Measurements from ENCODE around the gene UFC1. TPM values are rescaled to one million over a fixed set of nuclear protein-coding genes. Genes with fewer than 3 reads are reported as not detected.

Gene UFC1
- total and polyA plus RNA-seq, 12 donors = 43.0 to 142 (median 74.9) TPM

DNA sequence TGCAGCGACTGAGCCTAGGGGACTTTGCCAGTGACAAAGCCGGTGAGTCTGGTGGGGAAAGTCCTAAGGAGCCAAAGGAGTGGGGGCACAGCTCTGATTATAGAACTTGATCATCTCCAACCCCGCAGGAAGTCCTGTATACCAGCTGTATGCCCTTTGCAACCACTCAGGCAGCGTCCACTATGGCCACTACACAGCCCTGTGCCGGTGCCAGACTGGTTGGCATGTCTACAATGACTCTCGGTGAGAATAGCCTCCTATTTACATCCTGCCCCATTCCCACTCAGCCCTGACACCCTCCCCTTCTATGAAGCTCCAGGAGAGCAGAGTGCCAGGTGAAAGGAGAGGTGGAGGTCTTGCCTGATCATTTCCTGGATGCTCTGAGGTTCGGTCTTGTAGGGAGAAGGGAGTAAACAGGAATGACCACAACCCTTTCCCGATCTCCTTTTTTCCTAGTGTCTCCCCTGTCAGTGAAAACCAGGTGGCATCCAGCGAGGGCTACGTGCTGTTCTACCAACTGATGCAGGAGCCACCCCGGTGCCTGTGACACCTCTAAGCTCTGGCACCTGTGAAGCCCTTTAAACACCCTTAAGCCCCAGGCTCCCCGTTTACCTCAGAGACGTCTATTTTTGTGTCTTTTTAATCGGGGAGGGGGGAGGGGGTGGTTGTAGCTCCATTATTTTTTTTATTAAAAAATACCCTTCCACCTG is 11.3 kb downstream of the UFC1 start:
- H3K9me3 ChIP-seq = no peaks in the 10 kb centered on the region
- TF ChIP-seq, protein P1, sequence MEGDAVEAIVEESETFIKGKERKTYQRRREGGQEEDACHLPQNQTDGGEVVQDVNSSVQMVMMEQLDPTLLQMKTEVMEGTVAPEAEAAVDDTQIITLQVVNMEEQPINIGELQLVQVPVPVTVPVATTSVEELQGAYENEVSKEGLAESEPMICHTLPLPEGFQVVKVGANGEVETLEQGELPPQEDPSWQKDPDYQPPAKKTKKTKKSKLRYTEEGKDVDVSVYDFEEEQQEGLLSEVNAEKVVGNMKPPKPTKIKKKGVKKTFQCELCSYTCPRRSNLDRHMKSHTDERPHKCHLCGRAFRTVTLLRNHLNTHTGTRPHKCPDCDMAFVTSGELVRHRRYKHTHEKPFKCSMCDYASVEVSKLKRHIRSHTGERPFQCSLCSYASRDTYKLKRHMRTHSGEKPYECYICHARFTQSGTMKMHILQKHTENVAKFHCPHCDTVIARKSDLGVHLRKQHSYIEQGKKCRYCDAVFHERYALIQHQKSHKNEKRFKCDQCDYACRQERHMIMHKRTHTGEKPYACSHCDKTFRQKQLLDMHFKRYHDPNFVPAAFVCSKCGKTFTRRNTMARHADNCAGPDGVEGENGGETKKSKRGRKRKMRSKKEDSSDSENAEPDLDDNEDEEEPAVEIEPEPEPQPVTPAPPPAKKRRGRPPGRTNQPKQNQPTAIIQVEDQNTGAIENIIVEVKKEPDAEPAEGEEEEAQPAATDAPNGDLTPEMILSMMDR (IDR thresholded peaks at IDR 0.05) = no peak
- H3K27me3 ChIP-seq = no peaks in the 10 kb centered on the region
- intact Hi-C loops (cut with DNase I) = loop anchor here in 1 of 10 donors (5.0 kb wide), 1 partner anchor 33 kb away; the partner anchor contains the start of gene DEDD
- 56 to 57% methylated on average over 14 of the region's 14 CpGs for WGBS, 2 donors
- peak overlapping the region; percentile 86 to 94 (median 88) for H3K27ac ChIP-seq
- DNase-seq (no peak), ATAC-seq (no peak)
- H3K36me3 ChIP-seq = peaks cover 0 to 66% (median 5%) of the 10 kb centered on the region in 9 donors
- peaks cover 12 to 48% (median 40%) of the 10 kb centered on the region in 9 donors for H3K4me1 ChIP-seq
- peak overlapping the region; percentile 62 to 92 (median 78) for H3K4me3 ChIP-seq

GRCh38 chr1:161165742-161166668 is 12.2 kb downstream of the UFC1 start, which contains the start of gene PPOX:
TSS of gene PPOX (plus strand) at chr1:161166426. CDS start at chr1:161166848, 422 bp downstream.
- H3K27me3 ChIP-seq = no peaks in the 10 kb centered on the region
- 1% methylated on average over 54 of the region's 54 CpGs for WGBS, 2 donors
- H3K9me3 ChIP-seq = no peaks in the 10 kb centered on the region
- TF ChIP-seq, protein P1 (IDR thresholded peaks at IDR 0.05) = peak in 8 of 9 donors; percentile 6 to 62 (median 45)
- intact Hi-C loops (cut with DNase I) = loop anchor here in 1 of 10 donors (5.0 kb wide), 1 partner anchor 34 kb away; the partner anchor contains the start of gene DEDD
- ATAC-seq (peak; percentile 94 to 97 (median 96)), DNase-seq (peak; percentile 93 to 97)
- peak within 1 kb of the TSS; percentile 86 to 94 (median 88) for H3K27ac ChIP-seq
- peaks cover 10 to 41% (median 31%) of the 10 kb centered on the region in 9 donors for H3K4me1 ChIP-seq
- peak within 1 kb of the TSS; percentile 62 to 92 (median 78) for H3K4me3 ChIP-seq
- peaks cover 0 to 71% (median 8%) of the 10 kb centered on the region in 9 donors for H3K36me3 ChIP-seq

- DNase-seq (no peak), ATAC-seq (peak in 5 of 8 donors; percentile 0 to 8 (median 2))
- Histone ChIP-seq H3K27me3 (no peaks in the 10 kb centered on the region), H3K36me3 (peaks cover 0 to 73% (median 17%) of the 10 kb centered on the region in 9 donors), H3K4me1 (peaks cover 7 to 40% (median 22%) of the 10 kb centered on the region in 9 donors), H3K27ac (peak overlapping the region in 9 of 10 donors; percentile 86 to 94 (median 89)), H3K4me3 (peak overlapping the region; percentile 62 to 92 (median 78)), H3K9me3 (no peaks in the 10 kb centered on the region)
- TF ChIP-seq, protein P1 (IDR thresholded peaks at IDR 0.05) = no peak
- WGBS, 2 donors = 8% methylated on average over 33 of the region's 33 CpGs
- intact Hi-C loops (cut with DNase I) = loop anchor here in 1 of 10 donors (5.0 kb wide), 1 partner anchor 35 kb away; the partner anchor contains the start of gene DEDD
These were observed 13.1 kb downstream of the UFC1 start for GRCh38 chr1:161166669-161167548.
